Effector memory CD8-positive, alpha-beta T cell (primary cell): ENCODE results near the gene CMTM8.
"Not testable (repeated sequence)": the region's sequence is repeated elsewhere in the genome, so short reads cannot be mapped to it uniquely, and the experiment has no call there.

Source experiments
- ATAC-seq: fragments of 150-1000 bp; cut with Tn5 transposase; replicated peaks from 2 replicates; pipeline ENCODE4 v1.10.0; 2021; ENCODE audit warnings: mild to moderate bottlenecking, moderate library complexity
- DNase-seq, 3 experiments: peaks; one replicate each; pipeline ENCODE4 v3.0.0; 2021
- H3K27ac Mint-ChIP-seq, 2 donors: one replicate each; pipeline ENCODE4 v1.8.0; 2022; ENCODE audit warnings: mild to moderate bottlenecking in 2 of 2, mixed read lengths in 2 of 2, moderate library complexity in 2 of 2
- H3K27me3 Mint-ChIP-seq, 2 donors: one replicate each; pipeline ENCODE4 v1.8.0; 2022; ENCODE audit warnings: mixed read lengths in 2 of 2
- H3K36me3 Mint-ChIP-seq: one replicate; pipeline ENCODE4 v1.8.0; 2022; ENCODE audit warnings: mild to moderate bottlenecking, moderate library complexity, mixed read lengths; ENCODE audit not compliant: insufficient read depth
- H3K4me1 Mint-ChIP-seq, 2 donors: one replicate each; pipeline ENCODE4 v1.8.0; 2022; ENCODE audit warnings: low read depth in 2 of 2, mixed read lengths in 2 of 2
- H3K4me3 Mint-ChIP-seq, 2 donors: one replicate each; pipeline ENCODE4 v1.8.0; 2022; ENCODE audit warnings: mild to moderate bottlenecking in 2 of 2, mixed read lengths in 2 of 2, moderate library complexity in 2 of 2
- H3K9me3 Mint-ChIP-seq, 2 donors: one replicate each; pipeline ENCODE4 v1.8.0; 2022; ENCODE audit warnings: mixed read lengths in 2 of 2
- total RNA-seq, 9 experiments: gene quantifications; one replicate each; lab custom pipeline; 2026; lab: John Stamatoyannopoulos, UW

The CMTM8 gene
- total RNA-seq: 0.75 to 5.2 (median 3.2) reads per million in 9 experiments

GRCh38 chr3:32238453-32239306, at the start of gene CMTM8:
CMTM8 (plus strand) TSS chr3:32238680; CDS start chr3:32238973, 293 bp downstream.
- peak; percentile 80 for ATAC-seq
- peak within 1 kb of the TSS; percentile 20 to 54 for H3K27ac Mint-ChIP-seq
- H3K36me3 Mint-ChIP-seq: peaks cover 7% of the 10 kb centered on the region

GRCh38 chr3:32189693-32190092, 48.8 kb upstream of the CMTM8 start:
- Mint-ChIP-seq H3K27me3 (peaks cover 45 to 70% of the 10 kb centered on the region in 2 donors), H3K27ac (no peak overlapping the region), H3K4me1 (no peaks in the 10 kb centered on the region), H3K4me3 (no peak overlapping the region), H3K9me3 (no peaks in the 10 kb centered on the region), H3K36me3 (no peaks in the 10 kb centered on the region)
- ATAC-seq (no peak), DNase-seq (no peak)

More at GRCh38 chr3:32238453-32239306, at the start of gene CMTM8:
- peaks cover 21 to 24% of the 10 kb centered on the region in 2 donors for H3K4me1 Mint-ChIP-seq
- H3K9me3 Mint-ChIP-seq: no peaks in the 10 kb centered on the region
- H3K27me3 Mint-ChIP-seq: peaks cover 0 to 7% of the 10 kb centered on the region in 2 donors
- peak; percentile 16 to 33 (median 23) for DNase-seq
- peak within 1 kb of the TSS; percentile 82 to 83 for H3K4me3 Mint-ChIP-seq

GRCh38 chr3:32190556-32190955, 47.9 kb upstream of the CMTM8 start:
- not testable (repeated sequence) for H3K36me3 Mint-ChIP-seq, H3K9me3 Mint-ChIP-seq, DNase-seq, ATAC-seq, H3K4me1 Mint-ChIP-seq, H3K27ac Mint-ChIP-seq, H3K4me3 Mint-ChIP-seq
- H3K27me3 Mint-ChIP-seq: peaks cover 45 to 66% of the 10 kb centered on the region in 2 donors

GRCh38 chr3:32193101-32193500, 45.4 kb upstream of the CMTM8 start:
- H3K27ac Mint-ChIP-seq: peak overlapping the region in 1 of 2 donors; percentile 12
- no peaks in the 10 kb centered on the region for H3K9me3 Mint-ChIP-seq
- H3K27me3 Mint-ChIP-seq: peaks cover 42 to 61% of the 10 kb centered on the region in 2 donors
- DNase-seq: no peak
- H3K4me3 Mint-ChIP-seq: no peak overlapping the region
- no peak for ATAC-seq
- no peaks in the 10 kb centered on the region for H3K4me1 Mint-ChIP-seq
- no peaks in the 10 kb centered on the region for H3K36me3 Mint-ChIP-seq

- Mint-ChIP-seq H3K27me3 (peaks cover 42 to 67% of the 10 kb centered on the region in 2 donors), H3K9me3 (no peaks in the 10 kb centered on the region), H3K4me3 (no peak overlapping the region), H3K36me3 (no peaks in the 10 kb centered on the region), H3K4me1 (no peaks in the 10 kb centered on the region), H3K27ac (no peak overlapping the region)
- ATAC-seq: no peak
- DNase-seq: no peak
Measured at GRCh38 chr3:32194653-32195052, 43.8 kb upstream of the CMTM8 start.

GRCh38 chr3:32195995-32196540, 42.4 kb upstream of the CMTM8 start:
- H3K4me3 Mint-ChIP-seq: no peak overlapping the region

GRCh38 chr3:32197991-32198390, 40.5 kb upstream of the CMTM8 start:
- no peak for DNase-seq
- H3K4me1 Mint-ChIP-seq: no peaks in the 10 kb centered on the region
- ATAC-seq: no peak
- H3K9me3 Mint-ChIP-seq: no peaks in the 10 kb centered on the region
- peaks cover 23 to 73% of the 10 kb centered on the region in 2 donors for H3K27me3 Mint-ChIP-seq
- no peak overlapping the region for H3K27ac Mint-ChIP-seq
- no peak overlapping the region for H3K4me3 Mint-ChIP-seq
- H3K36me3 Mint-ChIP-seq: no peaks in the 10 kb centered on the region

More at GRCh38 chr3:32195995-32196540, 42.4 kb upstream of the CMTM8 start:
- Mint-ChIP-seq H3K27ac (no peak overlapping the region), H3K27me3 (peaks cover 35 to 67% of the 10 kb centered on the region in 2 donors), H3K9me3 (no peaks in the 10 kb centered on the region), H3K36me3 (no peaks in the 10 kb centered on the region), H3K4me1 (no peaks in the 10 kb centered on the region)
- DNase-seq: no peak
- no peak for ATAC-seq

GRCh38 chr3:32198714-32199113, 39.8 kb upstream of the CMTM8 start:
- Mint-ChIP-seq H3K27me3 (peaks cover 18 to 80% of the 10 kb centered on the region in 2 donors), H3K4me1 (no peaks in the 10 kb centered on the region), H3K9me3 (no peaks in the 10 kb centered on the region), H3K36me3 (no peaks in the 10 kb centered on the region), H3K4me3 (no peak overlapping the region), H3K27ac (no peak overlapping the region)
- DNase-seq: no peak
- ATAC-seq: no peak

GRCh38 chr3:32200490-32200889, 38.0 kb upstream of the CMTM8 start:
- H3K4me3 Mint-ChIP-seq: no peak overlapping the region
- no peaks in the 10 kb centered on the region for H3K36me3 Mint-ChIP-seq
- H3K27ac Mint-ChIP-seq: no peak overlapping the region
- H3K4me1 Mint-ChIP-seq: no peaks in the 10 kb centered on the region
- ATAC-seq (no peak), DNase-seq (no peak)
- H3K9me3 Mint-ChIP-seq: no peaks in the 10 kb centered on the region
- peaks cover 18 to 71% of the 10 kb centered on the region in 2 donors for H3K27me3 Mint-ChIP-seq

- H3K4me3 Mint-ChIP-seq: no peak overlapping the region
- DNase-seq (no peak), ATAC-seq (no peak)
- H3K9me3 Mint-ChIP-seq: no peaks in the 10 kb centered on the region
- no peaks in the 10 kb centered on the region for H3K4me1 Mint-ChIP-seq
- no peaks in the 10 kb centered on the region for H3K36me3 Mint-ChIP-seq
- H3K27ac Mint-ChIP-seq: no peak overlapping the region
- H3K27me3 Mint-ChIP-seq: peaks cover 15 to 68% of the 10 kb centered on the region in 2 donors
Measured at GRCh38 chr3:32200992-32201758, 37.3 kb upstream of the CMTM8 start.

- H3K27ac Mint-ChIP-seq: no peak overlapping the region
- DNase-seq: no peak
- no peaks in the 10 kb centered on the region for H3K36me3 Mint-ChIP-seq
- H3K4me1 Mint-ChIP-seq: no peaks in the 10 kb centered on the region
- H3K9me3 Mint-ChIP-seq: no peaks in the 10 kb centered on the region
- peaks cover 8 to 60% of the 10 kb centered on the region in 2 donors for H3K27me3 Mint-ChIP-seq
- ATAC-seq: no peak
- H3K4me3 Mint-ChIP-seq: no peak overlapping the region
Measured at GRCh38 chr3:32202496-32202895, 36.0 kb upstream of the CMTM8 start.

- Mint-ChIP-seq H3K9me3 (no peaks in the 10 kb centered on the region), H3K27me3 (peaks cover 6 to 51% of the 10 kb centered on the region in 2 donors)
- ATAC-seq: no peak
Measured at GRCh38 chr3:32203854-32204253, 34.6 kb upstream of the CMTM8 start.

GRCh38 chr3:32208447-32208846, 30.0 kb upstream of the CMTM8 start:
- Mint-ChIP-seq H3K4me3 (no peak overlapping the region), H3K4me1 (no peaks in the 10 kb centered on the region)

More at GRCh38 chr3:32203854-32204253, 34.6 kb upstream of the CMTM8 start:
- H3K4me3 Mint-ChIP-seq: no peak overlapping the region
- no peaks in the 10 kb centered on the region for H3K4me1 Mint-ChIP-seq
- H3K36me3 Mint-ChIP-seq: no peaks in the 10 kb centered on the region
- no peak overlapping the region for H3K27ac Mint-ChIP-seq
- no peak for DNase-seq

More at GRCh38 chr3:32208447-32208846, 30.0 kb upstream of the CMTM8 start:
- no peak overlapping the region for H3K27ac Mint-ChIP-seq
- ATAC-seq (no peak), DNase-seq (no peak)
- H3K27me3 Mint-ChIP-seq: peaks cover 5 to 8% of the 10 kb centered on the region in 2 donors
- H3K9me3 Mint-ChIP-seq: no peaks in the 10 kb centered on the region
- no peaks in the 10 kb centered on the region for H3K36me3 Mint-ChIP-seq
